Esophagus muscularis mucosa (tissue), 4 donors: ENCODE results near the gene SMIM12. TPM values are rescaled to one million over a fixed set of nuclear protein-coding genes. Genes with fewer than 3 reads are reported as not detected.

ENCODE experiments used
- DNase-seq: peaks from one replicate; pipeline ENCODE4 v3.0.0-alpha.2; 2017; ENCODE audit errors: extremely low spot score
- H3K27ac ChIP-seq, 4 donors: fragments of 200-600 bp; sonication (generic); replicated peaks in 1 of 4; 1 replicate in 3 of 4; 2 replicates in 1 of 4; pipeline ENCODE4 v1.5.1; 2016 to 2019; ENCODE audit warnings: mild to moderate bottlenecking in 1 of 4
- H3K27me3 ChIP-seq, 4 donors: fragments of 200-600 bp; sonication (generic); one replicate each; pipeline versions ENCODE4 v1.5.1 to v1.6.0; 2016 to 2019
- H3K36me3 ChIP-seq, 4 donors: fragments of 200-600 bp; sonication (generic); one replicate each; pipeline ENCODE4 v1.5.1; 2016 to 2019
- H3K4me1 ChIP-seq, 4 donors: fragments of 200-600 bp; sonication (generic); one replicate each; pipeline ENCODE4 v1.5.1; 2016 to 2019
- H3K4me3 ChIP-seq, 4 donors: fragments of 200-600 bp; sonication (generic); 1 replicate in 2 of 4; 2 replicates in 2 of 4; pipeline ENCODE4 v1.5.1; 2016 to 2019; ENCODE audit warnings: mild to moderate bottlenecking in 4 of 4, moderate library complexity in 1 of 4
- H3K9me3 ChIP-seq, 4 donors: fragments of 200-600 bp; sonication (generic); 1 replicate in 3 of 4; 2 replicates in 1 of 4; pipeline ENCODE4 v1.5.1; 2016 to 2019
- EP300 ChIP-seq: sonication (generic); formaldehyde crosslinking; IDR thresholded peaks from one replicate; pipeline ENCODE4 v1.6.1; 2017; ENCODE audit warnings: antibody characterized with exemption
- POLR2A ChIP-seq: fragments of 450-650 bp; IDR thresholded peaks from one replicate; pipeline ENCODE4 v1.6.1; 2017; ENCODE audit warnings: antibody characterized with exemption, moderate library complexity, mild to moderate bottlenecking, low read depth
- POLR2AphosphoS5 ChIP-seq, 2 donors: sonication (generic); formaldehyde crosslinking; IDR thresholded peaks; one replicate each; pipeline ENCODE4 v1.6.1; 2017; ENCODE audit warnings: antibody characterized with exemption in 2 of 2
- WGBS: methylation state at CpG from one replicate; pipeline ENCODE4 v1.1.5; 2018; 5-methylcytosine and 5-hydroxymethylcytosine counted together
- intact Hi-C: fragments of 100-400 bp; cut with DNase I; formaldehyde crosslinking; loops from one replicate; pipeline ENCODE4 v1.15.1; 2023
- total RNA-seq, 4 donors: library from RNA; depleted of rRNA; stranded (reverse); fragments of >200 nt; gene quantifications; one replicate each; pipeline versions ENCODE4 v1.1.0 to v1.2.1, GENCODE V29; 2016
- TF ChIP-seq, protein P1 (sequence below), 3 experiments: fragments of 200-600 bp in 2 of 3; fragments of 450-650 bp in 1 of 3; sonication (generic) in 2 of 3; IDR thresholded peaks; one replicate each; pipeline ENCODE4 v1.5.1; 2017 to 2019; ENCODE audit warnings: antibody characterized with exemption in 3 of 3, mild to moderate bottlenecking in 2 of 3, moderate library complexity in 1 of 3

The SMIM12 gene
- total RNA-seq, 4 donors from 2014 or later, result 29.5 to 45.4 (median 39.0) TPM

DNA sequence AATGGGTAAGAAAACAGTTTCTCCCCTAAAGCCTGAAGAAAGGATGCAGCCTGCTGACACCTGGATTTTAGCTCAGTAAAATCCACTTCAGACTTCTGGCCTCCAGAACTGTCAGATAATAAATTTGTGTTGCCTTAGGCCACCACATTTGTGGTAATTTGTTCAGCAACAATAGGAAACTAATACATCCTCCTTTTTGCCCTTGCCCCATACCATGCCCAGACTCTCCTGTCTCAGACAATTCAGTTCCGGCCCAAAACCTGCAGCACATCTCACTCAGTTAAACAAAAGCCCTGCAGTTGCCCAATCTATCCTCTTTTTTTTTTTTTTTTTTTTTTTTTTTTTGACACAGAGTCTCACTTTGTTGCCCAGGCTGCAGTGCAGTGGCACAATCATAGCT lies 25.8 kb downstream of the SMIM12 start:
- Histone ChIP-seq H3K27ac (no peak overlapping the region), H3K4me3 (no peak overlapping the region), H3K4me1 (peaks cover 7 to 33% (median 15%) of the 10 kb centered on the region in 4 donors), H3K27me3 (no peaks in the 10 kb centered on the region), H3K9me3 (no peaks in the 10 kb centered on the region), H3K36me3 (peaks cover 0 to 3% (median 2%) of the 10 kb centered on the region in 4 donors)
- TF ChIP-seq, protein P1, sequence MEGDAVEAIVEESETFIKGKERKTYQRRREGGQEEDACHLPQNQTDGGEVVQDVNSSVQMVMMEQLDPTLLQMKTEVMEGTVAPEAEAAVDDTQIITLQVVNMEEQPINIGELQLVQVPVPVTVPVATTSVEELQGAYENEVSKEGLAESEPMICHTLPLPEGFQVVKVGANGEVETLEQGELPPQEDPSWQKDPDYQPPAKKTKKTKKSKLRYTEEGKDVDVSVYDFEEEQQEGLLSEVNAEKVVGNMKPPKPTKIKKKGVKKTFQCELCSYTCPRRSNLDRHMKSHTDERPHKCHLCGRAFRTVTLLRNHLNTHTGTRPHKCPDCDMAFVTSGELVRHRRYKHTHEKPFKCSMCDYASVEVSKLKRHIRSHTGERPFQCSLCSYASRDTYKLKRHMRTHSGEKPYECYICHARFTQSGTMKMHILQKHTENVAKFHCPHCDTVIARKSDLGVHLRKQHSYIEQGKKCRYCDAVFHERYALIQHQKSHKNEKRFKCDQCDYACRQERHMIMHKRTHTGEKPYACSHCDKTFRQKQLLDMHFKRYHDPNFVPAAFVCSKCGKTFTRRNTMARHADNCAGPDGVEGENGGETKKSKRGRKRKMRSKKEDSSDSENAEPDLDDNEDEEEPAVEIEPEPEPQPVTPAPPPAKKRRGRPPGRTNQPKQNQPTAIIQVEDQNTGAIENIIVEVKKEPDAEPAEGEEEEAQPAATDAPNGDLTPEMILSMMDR (IDR thresholded peaks at IDR 0.05), result no peak
- TF ChIP-seq POLR2AphosphoS5 (IDR thresholded peaks at IDR 0.05), result no peak
- TF ChIP-seq POLR2A, result no peak
- no peak for TF ChIP-seq EP300
- WGBS, result 87% methylated on average over 1 of the region's 1 CpG
- intact Hi-C loops, result no loop called here
- peak; percentile 31 for DNase-seq

DNA sequence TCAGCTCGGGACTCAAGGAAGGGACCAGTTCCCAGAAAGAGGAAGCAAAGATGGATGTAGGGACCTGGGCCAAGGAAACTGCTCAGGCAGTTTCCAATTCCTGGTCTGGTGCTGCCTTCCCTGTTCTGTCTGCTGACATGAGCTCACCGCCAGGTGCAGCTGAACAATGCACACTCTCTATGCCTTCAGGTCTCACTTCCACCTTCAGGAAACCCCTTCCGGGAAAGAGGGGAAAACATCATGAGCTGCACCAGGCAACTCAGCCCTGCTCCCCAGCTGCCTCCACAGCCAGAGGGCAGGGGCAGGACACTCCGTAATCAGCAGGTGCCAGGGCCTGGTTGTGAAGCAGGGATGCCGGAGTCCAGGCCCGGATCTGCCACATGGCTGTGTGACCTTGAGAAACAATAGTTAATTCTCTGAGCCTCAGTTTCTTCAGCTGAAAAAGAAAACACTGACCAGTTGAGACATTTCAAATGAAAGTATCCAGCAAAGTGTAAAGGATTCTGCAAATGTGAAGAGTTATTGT lies 27.8 kb downstream of the SMIM12 start:
- intact Hi-C loops, result no loop called here
- no peaks in the 10 kb centered on the region for H3K27me3 ChIP-seq
- no peak overlapping the region for H3K4me3 ChIP-seq
- H3K9me3 ChIP-seq, result no peaks in the 10 kb centered on the region
- WGBS, result 86% methylated on average over 6 of the region's 6 CpGs
- peak; percentile 21 for DNase-seq
- peaks cover 0 to 3% (median 2%) of the 10 kb centered on the region in 4 donors for H3K36me3 ChIP-seq
- TF ChIP-seq POLR2A (no peak), EP300 (no peak)
- H3K4me1 ChIP-seq, result peaks cover 2 to 20% (median 15%) of the 10 kb centered on the region in 4 donors
- no peak overlapping the region for H3K27ac ChIP-seq

DNA sequence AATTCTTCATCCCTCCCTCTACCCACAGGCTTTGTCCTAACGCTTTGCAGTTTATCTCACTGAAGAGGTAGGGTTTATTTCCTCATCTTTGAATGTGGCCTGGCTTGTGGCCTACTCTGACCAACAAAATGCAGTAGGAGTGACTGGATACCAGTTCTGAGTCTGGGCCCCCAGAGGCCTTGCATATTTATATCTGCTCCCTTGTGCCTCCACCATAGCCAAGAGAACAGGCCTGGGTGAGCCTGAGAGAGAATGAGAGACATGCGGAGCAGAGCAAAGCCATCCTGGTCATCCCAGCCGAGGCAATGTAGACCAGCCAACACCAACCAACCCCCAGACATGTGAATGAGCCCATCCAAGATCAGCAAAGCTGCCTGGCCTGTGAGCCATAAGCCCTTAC lies 30.3 kb downstream of the SMIM12 start:
- WGBS, result 95% methylated on average over 3 of the region's 3 CpGs
- H3K36me3 ChIP-seq, result peaks cover 0 to 3% (median 2%) of the 10 kb centered on the region in 4 donors
- no peak for TF ChIP-seq POLR2A
- TF ChIP-seq POLR2AphosphoS5 (IDR thresholded peaks at IDR 0.05), result no peak
- TF ChIP-seq EP300, result no peak
- TF ChIP-seq, protein P1 (IDR thresholded peaks at IDR 0.05), result no peak
- H3K27ac ChIP-seq, result no peak overlapping the region
- H3K4me1 ChIP-seq, result peaks cover 4 to 14% (median 8%) of the 10 kb centered on the region in 4 donors
- intact Hi-C loops, result no loop called here
- no peaks in the 10 kb centered on the region for H3K9me3 ChIP-seq
- no peaks in the 10 kb centered on the region for H3K27me3 ChIP-seq
- DNase-seq, result peak; percentile 50
- H3K4me3 ChIP-seq, result no peak overlapping the region

DNA sequence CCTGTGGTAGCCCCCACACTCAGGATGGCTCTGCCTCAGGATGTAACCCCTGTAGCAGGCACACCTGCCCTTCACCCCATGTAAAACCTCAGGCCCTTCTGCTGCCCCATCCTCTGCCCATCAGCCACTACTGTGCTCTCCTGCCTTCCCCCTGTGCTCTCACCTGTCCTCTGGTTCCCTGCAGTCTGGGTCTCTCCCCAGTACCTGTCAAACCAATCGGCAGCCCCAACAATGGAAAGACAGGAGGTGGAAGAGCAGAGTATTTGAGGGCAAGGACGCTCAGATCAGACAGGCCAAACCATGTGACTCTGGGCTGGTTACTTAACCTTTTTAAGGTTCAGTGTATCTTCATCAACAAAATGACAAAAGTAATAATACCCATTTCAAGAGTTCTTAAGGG lies 30.9 kb downstream of the SMIM12 start:
- H3K27ac ChIP-seq, result no peak overlapping the region
- H3K36me3 ChIP-seq, result peaks cover 0 to 6% (median 2%) of the 10 kb centered on the region in 4 donors
- peak; percentile 53 for DNase-seq
- H3K4me3 ChIP-seq, result no peak overlapping the region
- peaks cover 4 to 14% (median 8%) of the 10 kb centered on the region in 4 donors for H3K4me1 ChIP-seq
- peaks cover 0 to 4% (median 0%) of the 10 kb centered on the region in 4 donors for H3K9me3 ChIP-seq
- H3K27me3 ChIP-seq, result no peaks in the 10 kb centered on the region
- TF ChIP-seq POLR2A, result no peak
- TF ChIP-seq, protein P1 (IDR thresholded peaks at IDR 0.05), result no peak
- intact Hi-C loops, result no loop called here
- 71% methylated on average over 2 of the region's 2 CpGs for WGBS

DNA sequence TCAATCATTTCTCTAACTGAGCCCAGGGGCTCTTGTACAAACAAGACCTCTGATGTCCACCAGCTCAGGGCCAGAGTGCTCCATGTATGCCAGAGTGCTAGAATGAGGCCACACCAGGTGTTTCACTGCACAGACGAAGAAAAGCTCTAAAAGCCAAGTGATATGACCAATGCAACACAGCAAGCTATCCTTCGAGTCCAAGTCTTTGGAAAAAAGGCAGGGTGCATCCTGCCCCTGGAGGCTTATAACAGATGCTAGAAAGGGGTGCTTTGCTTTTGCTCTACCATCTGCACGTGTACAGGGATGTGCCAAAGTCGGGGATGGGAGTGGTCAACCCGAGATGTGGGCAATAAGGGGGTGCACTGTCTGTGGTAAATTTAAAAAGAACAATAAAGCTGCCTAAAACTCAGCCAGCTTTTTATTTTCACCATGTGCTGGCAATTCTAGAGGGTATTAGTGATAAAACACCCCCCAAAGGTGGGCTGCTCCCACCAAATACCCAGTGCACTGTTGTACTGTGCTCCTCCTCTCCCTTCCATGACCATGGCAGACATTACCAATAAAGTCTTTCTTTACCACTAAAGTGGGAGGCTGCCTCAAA lies 32.1 kb downstream of the SMIM12 start:
- 85% methylated on average over 5 of the region's 5 CpGs for WGBS
- H3K36me3 ChIP-seq, result peaks cover 0 to 6% (median 2%) of the 10 kb centered on the region in 4 donors
- no peak for TF ChIP-seq POLR2A
- TF ChIP-seq, protein P1 (IDR thresholded peaks at IDR 0.05), result no peak
- TF ChIP-seq EP300, result no peak
- TF ChIP-seq POLR2AphosphoS5 (IDR thresholded peaks at IDR 0.05), result no peak
- H3K4me1 ChIP-seq, result peaks cover 4 to 14% (median 7%) of the 10 kb centered on the region in 4 donors
- intact Hi-C loops, result no loop called here
- no peaks in the 10 kb centered on the region for H3K27me3 ChIP-seq
- peak; percentile 84 for DNase-seq
- H3K4me3 ChIP-seq, result no peak overlapping the region
- H3K9me3 ChIP-seq, result peaks cover 0 to 5% (median 0%) of the 10 kb centered on the region in 4 donors
- no peak overlapping the region for H3K27ac ChIP-seq
